GM23338 (cell line): ENCODE measurements around the gene EIF4E. TPM values are rescaled to one million over a fixed set of nuclear protein-coding genes. Genes with fewer than 3 reads are reported as not detected.

Experiments
- ATAC-seq: fragments of 200-7000 bp; cut with Tn5 transposase; 3 replicates; pipeline ENCODE4 v1.9.1; 2020
- DNase-seq: peaks from one replicate; pipeline ENCODE4 v3.0.0-alpha.2; 2015; ENCODE audit warnings: low spot score
- H2AFZ ChIP-seq: fragments of 200-600 bp; sonication (generic); 2 replicates; pipeline ENCODE4 v1.8.0; 2016; ENCODE audit warnings: antibody characterized with exemption, mild to moderate bottlenecking, moderate library complexity
- H3F3A ChIP-seq: fragments of 200-600 bp; sonication (generic); replicated peaks from 2 replicates; pipeline ENCODE4 v1.8.0; 2017; ENCODE audit warnings: antibody characterized with exemption, mixed run types, low read depth
- H3K27ac ChIP-seq: fragments of 200-600 bp; sonication (generic); 2 replicates; pipeline ENCODE4 v1.6.1; 2016; ENCODE audit warnings: low read depth
- H3K27me3 ChIP-seq: fragments of 200-600 bp; sonication (generic); 2 replicates; pipeline ENCODE4 v1.8.0; 2016; ENCODE audit warnings: mild to moderate bottlenecking, mixed run types, moderate library complexity; ENCODE audit not compliant: insufficient read depth
- H3K36me3 ChIP-seq: fragments of 200-600 bp; sonication (generic); 2 replicates; pipeline ENCODE4 v1.8.0; 2016; ENCODE audit warnings: mild to moderate bottlenecking; ENCODE audit not compliant: insufficient read depth
- H3K4me1 ChIP-seq: fragments of 200-600 bp; sonication (generic); 2 replicates; pipeline ENCODE4 v1.8.0; 2016; ENCODE audit warnings: mild to moderate bottlenecking, moderate library complexity; ENCODE audit not compliant: insufficient read depth
- H3K4me2 ChIP-seq: fragments of 200-600 bp; sonication (generic); 2 replicates; pipeline ENCODE4 v1.7.1; 2017; ENCODE audit warnings: mixed run types
- H3K4me3 ChIP-seq: fragments of 200-600 bp; sonication (generic); 2 replicates; pipeline ENCODE4 v1.6.1; 2016; ENCODE audit warnings: mixed run types
- H3K79me2 ChIP-seq: fragments of 200-600 bp; sonication (generic); replicated peaks from 2 replicates; pipeline ENCODE4 v1.8.0; 2017; ENCODE audit warnings: mild to moderate bottlenecking; ENCODE audit not compliant: insufficient read depth
- H3K9me2 ChIP-seq: fragments of 200-600 bp; sonication (generic); 2 replicates; pipeline ENCODE4 v1.8.0; 2017; ENCODE audit not compliant: insufficient read depth
- H4K20me1 ChIP-seq: fragments of 200-600 bp; sonication (generic); replicated peaks from 2 replicates; pipeline ENCODE4 v1.8.0; 2017; ENCODE audit warnings: mild to moderate bottlenecking; ENCODE audit not compliant: insufficient read depth
- H3K27ac Mint-ChIP-seq: 2 replicates; pipeline ENCODE4 v1.8.0; 2020; ENCODE audit warnings: inconsistent platforms, mild to moderate bottlenecking, moderate library complexity, mixed read lengths
- H3K27me3 Mint-ChIP-seq: 3 replicates; pipeline ENCODE4 v1.8.0; 2022; ENCODE audit warnings: low read depth, mild to moderate bottlenecking, moderate library complexity, mixed read lengths, inconsistent platforms; ENCODE audit not compliant: insufficient read depth, poor library complexity
- H3K36me3 Mint-ChIP-seq: 3 replicates; pipeline ENCODE4 v1.8.0; 2021; ENCODE audit warnings: low read depth, mild to moderate bottlenecking, inconsistent platforms, moderate library complexity, mixed read lengths
- H3K4me1 Mint-ChIP-seq: 3 replicates; pipeline ENCODE4 v1.8.0; 2020; ENCODE audit warnings: mild to moderate bottlenecking, inconsistent platforms, mixed read lengths
- H3K4me3 Mint-ChIP-seq: 3 replicates; pipeline ENCODE4 v1.8.0; 2021; ENCODE audit warnings: moderate library complexity, mild to moderate bottlenecking, inconsistent platforms, mixed read lengths
- H3K9me3 Mint-ChIP-seq: 3 replicates; pipeline ENCODE4 v1.8.0; 2020; ENCODE audit warnings: moderate library complexity, mild to moderate bottlenecking, inconsistent platforms, mixed read lengths
- CREB1 ChIP-seq: fragments of 250-450 bp; sonication (Bioruptor Pico); IDR thresholded peaks from 2 replicates; pipeline ENCODE4 v1.5.0; 2020; ENCODE audit warnings: low read depth, mild to moderate bottlenecking, moderate library complexity
- ETS1 ChIP-seq: IDR thresholded peaks from 2 replicates; pipeline ENCODE4 v1.6.1; 2016; ENCODE audit warnings: antibody characterized with exemption
- EZH2 ChIP-seq: fragments of 200-600 bp; sonication (generic); IDR thresholded peaks from one replicate; pipeline ENCODE4 v1.8.0; 2017; ENCODE audit warnings: antibody characterized with exemption, mild to moderate bottlenecking, low read depth; ENCODE audit not compliant: unreplicated experiment
- EZH2phosphoT487 ChIP-seq: fragments of 200-600 bp; sonication (generic); IDR thresholded peaks from one replicate; pipeline ENCODE4 v1.8.1; 2018; ENCODE audit warnings: antibody characterized with exemption; ENCODE audit not compliant: unreplicated experiment
- JUNB ChIP-seq: IDR thresholded peaks from one replicate; pipeline ENCODE4 v1.6.1; 2016; ENCODE audit warnings: antibody characterized with exemption; ENCODE audit not compliant: unreplicated experiment
- NANOG ChIP-seq: IDR thresholded peaks from 2 replicates; pipeline ENCODE4 v1.6.1; 2016; ENCODE audit warnings: antibody characterized with exemption, borderline replicate concordance
- POLR2AphosphoS5 ChIP-seq: IDR thresholded peaks from 2 replicates; pipeline ENCODE4 v1.6.1; 2016; ENCODE audit warnings: antibody characterized with exemption, low read depth
- REST ChIP-seq: IDR thresholded peaks from one replicate; pipeline ENCODE4 v1.6.1; 2018; ENCODE audit warnings: antibody characterized with exemption; ENCODE audit not compliant: unreplicated experiment
- STAT1 ChIP-seq: IDR thresholded peaks from one replicate; pipeline ENCODE4 v1.6.1; 2016; ENCODE audit warnings: antibody characterized with exemption; ENCODE audit not compliant: unreplicated experiment
- ZNF114 ChIP-seq: fragments of 250-450 bp; sonication (Bioruptor Pico); IDR thresholded peaks from 2 replicates; pipeline ENCODE4 v1.5.0; 2020; ENCODE audit warnings: mild to moderate bottlenecking, moderate library complexity
- ZNF331 ChIP-seq: fragments of 250-450 bp; sonication (Bioruptor Pico); IDR thresholded peaks from 2 replicates; pipeline ENCODE4 v1.5.0; 2020; ENCODE audit warnings: low read depth, mild to moderate bottlenecking, moderate library complexity
- ZNF462 ChIP-seq: fragments of 250-450 bp; sonication (Bioruptor Pico); IDR thresholded peaks from 2 replicates; pipeline ENCODE4 v1.5.0; 2020; ENCODE audit warnings: mild to moderate bottlenecking, moderate library complexity
- polyA plus RNA-seq: library from polyadenylated mRNA; unstranded; fragments of >200 nt; fragmentation: Nextera tagmentation; extraction: Ambion mirVana; gene quantifications from 2 replicates; pipeline ENCODE4 v1.2.1, GENCODE V29; 2016
- total RNA-seq: library from RNA; depleted of rRNA; stranded (reverse); fragments of >200 nt; shearing (Covaris generic); gene quantifications from 2 replicates; pipeline ENCODE4 v1.2.3, GENCODE V29; 2014
- TF ChIP-seq, protein P1 (sequence below), 2 experiments: fragments of 200-600 bp in 1 of 2; sonication (generic) in 1 of 2; conservative IDR thresholded peaks; 2 replicates each; pipeline versions ENCODE4 v1.5.1 to v1.6.1; 2016 to 2017; ENCODE audit warnings: antibody characterized with exemption in 2 of 2, low read depth in 2 of 2, mild to moderate bottlenecking in 2 of 2, moderate library complexity in 1 of 2

Gene EIF4E
- total and polyA plus RNA-seq, 2 experiments from 2014 or later = 113 to 351 TPM

DNA sequence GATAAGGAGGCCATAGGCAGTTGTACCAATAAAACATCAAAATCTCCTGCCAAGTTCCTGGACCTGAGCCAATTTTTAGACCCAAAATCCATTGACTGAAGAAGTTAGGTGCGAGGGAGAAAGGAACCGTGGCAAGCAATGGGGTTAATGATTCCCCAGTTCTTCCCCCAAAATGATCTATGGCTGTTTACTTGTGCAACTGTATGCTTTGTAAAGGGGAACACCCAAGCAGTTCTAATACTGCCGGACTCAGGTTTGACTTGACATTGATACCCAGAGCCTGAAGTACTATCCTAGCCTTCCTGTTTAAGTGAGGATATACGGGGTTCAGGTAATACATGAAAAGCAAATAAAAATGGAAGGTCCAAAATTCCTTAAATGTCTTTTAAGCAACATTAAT is 6.7 kb upstream of the EIF4E start:
- ATAC-seq = no peak

More for the DNA sequence above, 6.7 kb upstream of the EIF4E start:
- Histone ChIP-seq H3K27me3 (no peaks in the 10 kb centered on the region), H3K36me3 (0 out of 2 replicates have a peak, but pooled peaks cover under 1% of the 10 kb centered on the region), H3K4me3 (no peak overlapping the region), H3K27ac (no peak overlapping the region), H3K4me1 (peaks cover 6% of the 10 kb centered on the region), H3F3A (no peaks in the 10 kb centered on the region), H3K4me2 (no peak overlapping the region), H3K9me2 (peaks cover 3% of the 10 kb centered on the region; the same call in 1 of the 2 replicates), H4K20me1 (no peaks in the 10 kb centered on the region), H2AFZ (no peak overlapping the region), H3K79me2 (no peaks in the 10 kb centered on the region)
- peaks cover 47% of the 10 kb centered on the region for H3K9me3 Mint-ChIP-seq
- no peak overlapping the region for H3K4me3 Mint-ChIP-seq
- H3K27ac Mint-ChIP-seq = no peak overlapping the region
- DNase-seq = no peak
- TF ChIP-seq ETS1 = no peak
- no peak for TF ChIP-seq STAT1
- TF ChIP-seq, protein P1, sequence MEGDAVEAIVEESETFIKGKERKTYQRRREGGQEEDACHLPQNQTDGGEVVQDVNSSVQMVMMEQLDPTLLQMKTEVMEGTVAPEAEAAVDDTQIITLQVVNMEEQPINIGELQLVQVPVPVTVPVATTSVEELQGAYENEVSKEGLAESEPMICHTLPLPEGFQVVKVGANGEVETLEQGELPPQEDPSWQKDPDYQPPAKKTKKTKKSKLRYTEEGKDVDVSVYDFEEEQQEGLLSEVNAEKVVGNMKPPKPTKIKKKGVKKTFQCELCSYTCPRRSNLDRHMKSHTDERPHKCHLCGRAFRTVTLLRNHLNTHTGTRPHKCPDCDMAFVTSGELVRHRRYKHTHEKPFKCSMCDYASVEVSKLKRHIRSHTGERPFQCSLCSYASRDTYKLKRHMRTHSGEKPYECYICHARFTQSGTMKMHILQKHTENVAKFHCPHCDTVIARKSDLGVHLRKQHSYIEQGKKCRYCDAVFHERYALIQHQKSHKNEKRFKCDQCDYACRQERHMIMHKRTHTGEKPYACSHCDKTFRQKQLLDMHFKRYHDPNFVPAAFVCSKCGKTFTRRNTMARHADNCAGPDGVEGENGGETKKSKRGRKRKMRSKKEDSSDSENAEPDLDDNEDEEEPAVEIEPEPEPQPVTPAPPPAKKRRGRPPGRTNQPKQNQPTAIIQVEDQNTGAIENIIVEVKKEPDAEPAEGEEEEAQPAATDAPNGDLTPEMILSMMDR (conservative IDR thresholded peaks at IDR 0.05; ENCODE audit: low read depth in 2 of 2) = no peak
- TF ChIP-seq POLR2AphosphoS5 = no peak
- TF ChIP-seq ZNF462 (CRISPR knock-in tag) = no peak
- no peak for TF ChIP-seq ZNF114 (CRISPR knock-in tag)
- TF ChIP-seq REST = no peak
- TF ChIP-seq EZH2 = no peak
- no peak for TF ChIP-seq JUNB
- no peak for TF ChIP-seq CREB1
- no peak for TF ChIP-seq NANOG
- TF ChIP-seq EZH2phosphoT487 = no peak
- TF ChIP-seq ZNF331 (CRISPR knock-in tag) = no peak
- peaks cover 24% of the 10 kb centered on the region for H3K4me1 Mint-ChIP-seq
- peaks cover 8% of the 10 kb centered on the region for H3K27me3 Mint-ChIP-seq
- peaks cover 43% of the 10 kb centered on the region for H3K36me3 Mint-ChIP-seq
